Stimulated activated naive CD8-positive, alpha-beta T cell treated with anti-CD3 and anti-CD28 coated beads, Interleukin-15, Interleukin-2, amounts not matched to agents 100 U/mL and 50 U/mL, for 24 hours (primary cell): ENCODE data around the gene INHA.

Experiments used
- ATAC-seq: fragments of 150-1000 bp; cut with Tn5 transposase; one replicate; pipeline ENCODE4 v1.10.0; 2021
- DNase-seq: peaks from one replicate; pipeline ENCODE4 v3.0.0; 2021

The INHA gene, protein sequence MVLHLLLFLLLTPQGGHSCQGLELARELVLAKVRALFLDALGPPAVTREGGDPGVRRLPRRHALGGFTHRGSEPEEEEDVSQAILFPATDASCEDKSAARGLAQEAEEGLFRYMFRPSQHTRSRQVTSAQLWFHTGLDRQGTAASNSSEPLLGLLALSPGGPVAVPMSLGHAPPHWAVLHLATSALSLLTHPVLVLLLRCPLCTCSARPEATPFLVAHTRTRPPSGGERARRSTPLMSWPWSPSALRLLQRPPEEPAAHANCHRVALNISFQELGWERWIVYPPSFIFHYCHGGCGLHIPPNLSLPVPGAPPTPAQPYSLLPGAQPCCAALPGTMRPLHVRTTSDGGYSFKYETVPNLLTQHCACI

DNA sequence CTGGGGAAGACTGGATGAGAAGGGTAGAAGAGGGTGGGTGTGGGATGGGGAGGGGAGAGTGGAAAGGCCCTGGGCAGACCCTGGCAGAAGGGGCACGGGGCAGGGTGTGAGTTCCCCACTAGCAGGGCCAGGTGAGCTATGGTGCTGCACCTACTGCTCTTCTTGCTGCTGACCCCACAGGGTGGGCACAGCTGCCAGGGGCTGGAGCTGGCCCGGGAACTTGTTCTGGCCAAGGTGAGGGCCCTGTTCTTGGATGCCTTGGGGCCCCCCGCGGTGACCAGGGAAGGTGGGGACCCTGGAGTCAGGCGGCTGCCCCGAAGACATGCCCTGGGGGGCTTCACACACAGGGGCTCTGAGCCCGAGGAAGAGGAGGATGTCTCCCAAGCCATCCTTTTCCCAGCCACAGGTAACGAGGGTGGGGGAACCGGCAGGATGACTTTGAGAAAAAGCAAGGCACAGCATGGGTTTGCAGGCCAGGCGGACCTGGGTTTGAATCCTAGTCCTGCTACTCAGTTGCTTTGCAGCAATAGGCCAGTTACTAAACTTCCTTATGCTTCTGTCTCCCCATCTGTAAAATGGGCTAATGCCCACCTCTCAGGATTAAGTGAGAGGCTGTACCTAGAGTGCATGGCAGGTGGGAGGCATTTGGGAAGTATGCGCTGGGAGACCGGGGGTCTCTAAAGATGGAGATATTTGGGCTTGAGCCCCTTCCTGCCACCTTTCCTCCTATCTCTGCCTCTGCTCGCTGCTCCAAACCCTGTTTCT lies at the start of gene INHA:
Gene INHA (plus strand): TSS at position 74 of the 765 bp plus-strand sequence. CDS start 65 bp downstream, at position 139.
- no peak for ATAC-seq
- no peak for DNase-seq

DNA sequence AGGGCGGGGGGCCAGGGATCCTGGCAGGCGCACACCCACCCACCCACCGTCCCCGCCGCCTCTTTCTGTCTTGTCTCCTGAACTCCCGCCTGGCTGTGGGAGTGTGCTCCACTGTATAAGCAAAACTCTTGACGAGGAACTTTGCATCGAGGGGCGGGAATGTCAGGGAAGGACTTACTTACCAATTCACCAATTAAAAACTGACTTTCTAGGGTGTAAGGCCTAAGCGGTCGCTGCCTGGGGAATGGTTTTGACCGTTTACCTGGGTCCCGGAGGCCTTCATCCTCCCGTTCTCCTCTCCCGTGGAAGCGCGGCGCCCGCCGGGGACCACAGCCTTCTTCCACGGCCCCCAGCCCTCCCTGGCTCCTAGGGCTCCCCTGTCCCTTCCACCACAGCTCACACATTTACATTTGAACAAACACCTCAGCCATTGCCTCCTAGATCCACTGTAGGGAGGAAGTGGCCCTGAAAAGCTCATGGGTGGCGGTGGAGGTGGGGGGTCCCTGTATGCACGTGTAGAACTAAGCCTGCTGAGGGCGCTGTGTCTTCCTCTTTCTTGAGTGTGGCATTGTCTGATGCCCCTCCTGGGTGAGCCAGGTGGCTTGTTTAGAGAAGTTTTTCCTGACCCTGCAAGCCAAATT lies 49.0 kb upstream of the INHA start:
- no peak for ATAC-seq

GRCh38 chr2:219524817-219525216 lies 47.3 kb upstream of the INHA start:
- ATAC-seq (no peak), DNase-seq (no peak)

More for the DNA sequence above, 49.0 kb upstream of the INHA start:
- DNase-seq, result no peak

DNA sequence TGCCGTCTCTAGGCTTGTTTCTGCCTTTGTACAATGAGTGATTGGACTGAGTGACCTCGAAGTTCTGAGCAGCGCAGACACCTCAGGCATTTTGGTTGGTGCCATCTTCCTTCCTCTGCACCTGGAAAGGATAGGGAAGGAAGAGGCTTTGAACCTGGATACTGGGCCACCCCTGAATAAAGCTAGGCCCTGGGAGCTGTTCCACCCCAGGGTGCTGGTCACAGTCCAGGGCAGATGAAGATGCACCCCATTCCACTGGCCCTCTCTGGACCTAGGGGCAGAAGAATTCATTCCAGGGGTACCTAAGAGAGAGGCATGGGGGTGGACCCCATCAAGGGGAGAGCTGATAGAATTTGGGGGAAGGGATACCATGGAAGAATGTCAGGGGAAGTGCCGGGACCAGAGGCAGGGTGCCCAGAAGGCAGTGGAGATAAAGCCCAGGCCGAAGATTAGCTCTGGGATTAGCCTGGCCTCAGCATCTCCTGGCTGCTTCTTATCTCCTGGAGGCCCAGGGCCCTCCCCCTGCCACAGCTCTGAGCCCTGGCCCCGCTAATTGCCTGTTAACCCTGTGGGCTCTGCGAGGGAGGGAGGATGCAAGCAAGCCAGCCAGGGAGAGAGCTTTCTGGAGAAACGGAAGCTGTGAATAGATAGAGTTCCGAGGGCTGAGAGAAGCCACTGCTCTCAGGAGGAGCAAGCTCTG lies 46.4 kb upstream of the INHA start:
- DNase-seq (no peak), ATAC-seq (no peak)

GRCh38 chr2:219526320-219527075 lies 45.6 kb upstream of the INHA start:
- ATAC-seq (no peak), DNase-seq (no peak)

DNA sequence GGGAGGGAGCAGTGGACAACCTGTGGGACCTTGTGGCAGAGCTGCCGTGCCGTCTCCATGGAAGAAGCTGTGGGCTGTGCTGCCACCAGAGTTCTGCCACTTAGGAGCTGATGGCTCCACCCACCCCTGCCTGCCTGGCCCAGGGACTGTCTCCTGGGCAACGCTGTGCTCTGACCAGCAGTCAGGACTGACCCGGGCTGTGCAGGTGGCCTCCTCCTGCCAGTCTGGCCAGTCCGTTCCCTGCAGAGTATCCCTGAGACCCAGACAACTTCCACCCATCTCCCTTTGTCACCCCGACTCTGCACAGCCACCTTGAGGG lies 45.1 kb upstream of the INHA start:
- DNase-seq (no peak), ATAC-seq (no peak)

DNA sequence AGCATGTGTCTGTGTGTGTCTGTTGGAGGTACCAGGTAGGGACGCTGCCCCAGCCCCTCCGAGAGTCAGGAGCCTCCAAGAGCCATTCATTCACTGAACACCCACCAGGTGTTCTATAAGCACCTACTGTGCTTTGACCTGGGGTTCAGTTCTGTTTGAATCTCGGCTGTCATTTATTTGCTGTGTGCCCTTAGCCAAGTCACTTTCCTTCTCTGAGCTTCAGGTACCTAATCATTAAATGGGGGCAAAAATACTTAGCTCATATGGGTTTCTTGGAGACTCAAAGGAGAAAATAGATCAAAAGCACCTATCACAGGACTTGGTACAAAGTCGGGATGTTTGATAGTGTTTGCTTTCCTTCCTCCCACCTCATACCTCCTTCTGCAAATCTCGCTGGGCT lies 44.6 kb upstream of the INHA start:
- ATAC-seq, result no peak
- DNase-seq, result no peak

DNA sequence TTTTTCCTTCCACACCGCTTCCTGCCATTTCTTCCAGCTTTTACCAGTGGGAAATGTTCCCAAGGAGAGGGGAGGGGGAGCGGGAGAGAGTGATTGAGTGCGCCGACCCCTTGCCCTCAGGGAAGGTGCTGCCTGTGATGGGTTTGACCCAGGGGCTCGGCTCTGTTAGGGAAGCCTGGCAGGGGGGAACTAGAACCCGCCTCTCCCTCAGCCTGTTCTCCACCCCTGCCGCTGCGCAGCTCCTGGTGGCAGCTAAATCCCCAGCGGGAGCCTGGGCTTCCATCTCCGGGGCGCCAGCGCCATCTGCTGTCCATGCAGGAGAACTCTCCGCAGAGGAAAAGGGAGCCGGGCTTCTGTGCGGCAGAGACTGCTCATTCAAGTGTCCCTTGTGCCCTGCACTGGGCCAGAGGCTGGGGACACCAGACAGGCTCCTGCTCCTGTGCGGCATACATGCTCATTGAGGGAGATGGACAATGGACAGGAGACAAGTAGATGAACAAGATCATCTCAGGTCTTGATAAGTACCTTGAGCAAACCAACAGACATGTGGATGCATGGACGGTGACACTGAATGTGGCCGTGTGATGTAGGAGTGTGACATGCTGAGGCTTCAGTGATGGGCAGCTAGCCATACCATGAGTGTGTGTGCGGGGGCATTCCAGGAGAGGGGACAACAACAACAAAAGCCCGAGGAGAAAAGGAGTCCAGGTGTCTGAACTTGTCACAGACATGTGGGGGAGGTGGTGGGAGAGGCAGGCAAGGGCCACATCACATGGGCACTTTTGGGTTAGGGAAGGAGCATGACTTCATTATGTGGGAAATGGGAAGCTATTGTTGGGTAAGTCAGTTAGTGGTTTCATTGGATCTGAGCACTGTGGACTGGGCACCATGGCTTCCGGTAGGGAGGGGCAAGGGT lies 41.8 kb upstream of the INHA start:
- peak; percentile 91 for DNase-seq
- ATAC-seq, result peak; percentile 87

DNA sequence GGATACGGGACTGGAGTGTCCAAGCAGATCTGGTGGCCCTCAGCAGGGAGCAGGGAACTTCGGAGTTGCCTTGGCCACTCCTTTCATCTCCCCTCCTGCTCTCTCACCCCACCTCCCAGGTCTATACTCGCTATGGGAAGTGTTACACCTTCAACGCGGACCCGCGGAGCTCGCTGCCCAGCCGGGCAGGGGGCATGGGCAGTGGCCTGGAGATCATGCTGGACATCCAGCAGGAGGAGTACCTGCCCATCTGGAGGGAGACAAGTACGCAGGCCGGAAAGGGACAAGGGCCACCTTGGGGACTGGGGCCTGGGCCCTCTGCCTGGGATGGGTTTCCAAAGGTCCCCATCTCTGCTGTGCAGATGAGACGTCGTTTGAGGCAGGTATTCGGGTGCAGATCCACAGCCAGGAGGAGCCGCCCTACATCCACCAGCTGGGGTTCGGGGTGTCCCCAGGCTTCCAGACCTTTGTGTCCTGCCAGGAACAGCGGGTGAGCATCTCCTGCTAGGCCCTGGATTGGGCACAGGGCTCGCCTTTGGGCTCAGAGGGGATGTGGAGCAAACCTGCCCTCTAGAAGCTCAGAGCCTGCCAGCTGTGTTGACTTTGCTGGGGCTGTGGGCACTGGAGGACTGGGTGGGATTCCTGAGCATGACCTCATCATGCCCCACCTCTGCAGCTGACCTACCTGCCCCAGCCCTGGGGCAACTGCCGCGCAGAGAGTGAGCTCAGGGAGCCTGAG lies 40.3 kb upstream of the INHA start:
- no peak for ATAC-seq
- no peak for DNase-seq

GRCh38 chr2:219532378-219532649 lies 39.8 kb upstream of the INHA start:
- ATAC-seq (no peak), DNase-seq (no peak)

DNA sequence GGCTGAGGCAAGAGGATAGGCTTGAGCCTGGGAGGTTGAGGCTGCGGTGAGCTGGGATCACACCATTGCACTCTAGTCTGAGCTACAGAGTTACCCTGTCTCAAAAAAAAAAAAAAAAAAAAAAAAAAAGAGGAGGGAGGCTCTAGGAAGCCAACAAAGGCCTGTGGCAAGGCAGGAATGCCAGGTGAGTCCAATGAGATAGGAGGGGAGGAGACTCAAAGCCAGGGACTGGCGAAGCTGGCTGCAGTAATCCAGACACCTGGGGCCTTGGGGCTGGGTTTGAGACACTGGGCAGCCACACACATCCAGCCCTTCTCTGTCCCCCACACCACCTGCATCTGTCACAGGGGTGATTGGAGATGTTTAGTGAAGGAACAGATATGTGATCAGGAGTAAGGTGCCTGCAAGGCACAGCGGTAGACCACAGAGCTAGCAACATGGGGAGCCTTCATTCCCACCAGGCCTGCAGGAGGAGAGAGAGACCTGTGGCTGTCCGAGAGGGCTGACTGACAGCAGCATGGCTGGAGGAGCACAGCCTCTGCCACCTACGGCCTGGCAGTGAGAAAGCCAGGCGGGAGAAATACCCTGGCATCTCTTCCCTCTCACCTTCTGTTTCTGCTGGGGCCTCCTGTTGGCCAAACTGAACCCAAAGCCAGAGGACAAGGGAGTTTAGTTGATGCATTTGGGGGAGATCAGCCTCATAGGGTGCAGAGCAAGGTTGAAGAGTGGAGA lies 38.0 kb upstream of the INHA start:
- ATAC-seq (no peak), DNase-seq (no peak)

DNA sequence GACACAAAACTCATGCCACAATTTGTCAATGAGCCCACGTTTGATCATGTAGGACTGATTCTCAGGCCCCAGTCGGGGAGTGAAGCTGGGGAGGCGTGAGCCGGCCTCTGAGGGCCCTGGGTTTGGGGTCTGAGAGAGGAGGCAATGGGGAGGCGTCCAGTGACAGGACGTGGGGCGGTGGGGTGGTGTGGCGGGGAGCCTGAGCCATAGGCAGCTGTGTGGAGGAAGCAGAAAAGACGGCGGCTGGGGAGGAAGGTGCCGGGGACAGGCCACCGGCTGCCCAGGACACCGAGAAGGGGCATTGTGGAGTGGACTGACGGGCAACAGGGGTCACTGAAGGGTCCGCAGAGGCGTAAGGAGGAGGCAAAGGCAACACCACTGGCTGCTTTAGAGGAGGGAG lies 35.7 kb upstream of the INHA start:
- ATAC-seq (no peak), DNase-seq (no peak)

- DNase-seq (no peak), ATAC-seq (no peak)
These were observed 35.1 kb upstream of the INHA start for GRCh38 chr2:219536967-219537366.

- ATAC-seq, result no peak
- no peak for DNase-seq
These were observed 34.2 kb upstream of the INHA start for GRCh38 chr2:219537657-219538488.

GRCh38 chr2:219538504-219538951 lies 33.6 kb upstream of the INHA start:
- DNase-seq, result no peak
- no peak for ATAC-seq

DNA sequence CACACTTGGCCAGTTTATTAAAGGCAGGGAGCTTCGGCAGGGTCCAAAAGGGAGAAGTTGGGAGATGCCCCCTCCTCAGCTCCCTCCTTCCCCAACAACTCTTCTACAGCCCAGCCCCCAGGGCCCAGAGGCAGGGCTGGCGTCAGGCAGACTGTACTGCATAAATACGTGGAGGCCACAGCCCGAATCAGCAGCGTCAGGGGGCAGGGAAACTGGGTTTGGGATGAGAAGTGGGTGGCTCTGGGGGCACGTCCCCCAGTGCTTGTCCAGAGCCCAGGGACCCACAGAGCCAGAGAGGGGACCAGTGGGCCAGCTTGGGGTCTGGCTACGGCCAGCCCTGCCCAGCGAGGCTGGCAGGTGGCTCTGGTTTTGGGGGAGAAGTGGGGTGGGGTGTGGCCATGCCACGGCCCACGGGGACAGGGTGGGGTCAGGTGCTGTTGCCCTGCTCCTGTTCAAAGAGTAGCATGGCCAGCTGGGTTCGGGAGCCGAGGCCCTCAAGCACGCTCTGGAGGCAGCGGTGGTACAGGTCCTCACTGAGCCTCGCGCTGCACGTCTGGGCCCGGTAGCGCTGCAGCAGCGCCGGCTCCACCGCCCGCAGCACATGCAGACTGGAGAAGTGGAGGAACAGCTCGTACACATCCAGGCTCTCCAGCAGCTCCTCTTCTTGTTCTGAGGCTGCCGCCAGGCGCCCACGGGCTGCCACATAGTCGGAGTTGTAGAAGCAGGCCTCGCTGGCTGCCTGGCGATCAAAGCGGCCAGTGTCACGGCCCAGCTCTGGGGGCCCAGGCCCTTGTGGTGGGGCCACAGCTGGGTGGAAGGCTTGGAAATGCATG lies 32.9 kb upstream of the INHA start:
- DNase-seq (no peak), ATAC-seq (no peak)

- no peak for DNase-seq
- ATAC-seq, result no peak
These were observed 32.0 kb upstream of the INHA start for GRCh38 chr2:219539926-219540678.
